NCI-H460 (cell line): ENCODE measurements around the gene KLRK1. TPM values are rescaled to one million over a fixed set of nuclear protein-coding genes. Genes with fewer than 3 reads are reported as not detected.
"Not testable (repeated sequence)": the region's sequence is repeated elsewhere in the genome, so short reads cannot be mapped to it uniquely, and the experiment has no call there.

Experiments
- DNase-seq: peaks from one replicate; pipeline ENCODE4 v3.0.0-alpha.2; 2016; ENCODE audit warnings: low read depth; ENCODE audit errors: extremely low read depth
- total RNA-seq: library from RNA; depleted of rRNA; stranded (reverse); fragments of >200 nt; shearing (Covaris generic); gene quantifications from 2 replicates; pipeline ENCODE4 v1.2.3, GENCODE V29; 2014

KLRK1 gene
- total RNA-seq, 1 experiment from 2014 or later, result not detected

DNA sequence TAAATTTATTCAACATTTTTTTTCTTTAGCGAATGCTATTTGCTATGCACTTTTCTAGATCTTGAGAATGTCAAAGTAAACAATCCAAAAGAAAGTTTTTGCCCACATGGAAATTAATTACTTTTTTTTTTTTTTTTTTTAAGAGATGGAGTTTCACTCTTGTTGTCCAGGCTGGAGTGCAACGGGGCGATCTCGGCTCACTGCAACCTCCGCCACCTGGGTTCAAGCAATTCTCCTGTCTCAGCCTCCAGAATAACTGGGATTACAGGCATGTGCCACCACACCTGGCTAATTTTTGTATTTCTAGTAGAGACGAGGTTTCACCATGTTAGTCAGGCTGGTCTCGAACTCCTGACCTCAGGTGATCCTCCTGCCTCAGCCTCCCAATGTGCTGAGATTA lies 1.1 kb upstream of the KLRK1 start:
- not testable (repeated sequence) for DNase-seq

DNA sequence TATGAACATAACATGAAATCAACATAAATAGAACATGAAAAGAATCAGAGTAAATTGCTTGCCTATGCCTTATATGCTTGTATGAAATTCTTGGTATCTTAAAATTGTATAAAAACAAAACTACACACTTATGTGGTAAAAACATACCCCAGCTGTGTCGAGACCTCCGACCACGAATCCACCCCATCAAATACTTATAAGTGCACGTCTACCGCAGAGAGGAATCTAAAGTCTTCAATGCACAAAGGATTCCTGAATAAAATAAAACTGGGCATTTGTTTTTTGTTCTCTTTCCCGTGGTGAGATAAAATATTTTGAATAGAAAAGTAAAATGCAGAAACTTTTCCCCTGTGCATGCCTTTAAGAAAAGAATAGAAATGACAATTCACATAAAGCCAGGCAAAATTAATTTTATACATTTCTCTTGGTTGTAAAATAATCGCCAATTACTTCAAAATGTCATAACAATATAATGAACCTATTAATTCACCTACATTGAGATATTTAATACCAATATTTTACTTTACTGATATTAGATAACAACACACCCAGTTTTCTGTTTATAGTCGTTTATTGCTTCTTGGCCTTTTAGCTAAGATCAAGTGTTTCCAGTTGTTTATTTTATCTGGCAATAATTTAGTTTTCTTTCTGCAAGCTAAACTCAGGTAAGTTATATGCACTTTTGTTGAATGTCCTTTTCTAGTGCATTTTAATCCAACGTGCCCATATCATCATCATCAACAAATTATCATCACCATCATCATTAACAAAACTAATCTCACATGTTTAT lies 1.0 kb downstream of the KLRK1 start:
- DNase-seq, result no peak

DNA sequence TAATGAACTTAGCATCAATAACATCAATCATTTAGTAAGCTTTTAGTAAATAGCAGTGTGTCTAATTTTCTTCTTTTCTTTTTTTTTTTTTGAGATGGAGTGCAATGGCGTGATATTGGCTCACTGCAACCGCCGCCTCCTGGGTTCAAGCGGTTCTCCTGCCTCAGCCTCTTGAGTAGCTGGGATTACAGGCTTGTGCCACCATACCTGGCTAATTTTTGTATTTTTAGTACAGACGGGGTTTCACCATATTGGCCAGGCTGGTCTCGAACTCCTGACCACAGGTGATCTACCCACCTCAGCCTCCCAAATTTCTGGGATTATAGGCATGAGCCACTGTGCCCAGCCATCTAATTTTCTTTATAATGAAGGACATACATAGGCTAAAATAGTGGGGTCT lies 2.3 kb downstream of the KLRK1 start:
- DNase-seq, result not testable (repeated sequence)

DNA sequence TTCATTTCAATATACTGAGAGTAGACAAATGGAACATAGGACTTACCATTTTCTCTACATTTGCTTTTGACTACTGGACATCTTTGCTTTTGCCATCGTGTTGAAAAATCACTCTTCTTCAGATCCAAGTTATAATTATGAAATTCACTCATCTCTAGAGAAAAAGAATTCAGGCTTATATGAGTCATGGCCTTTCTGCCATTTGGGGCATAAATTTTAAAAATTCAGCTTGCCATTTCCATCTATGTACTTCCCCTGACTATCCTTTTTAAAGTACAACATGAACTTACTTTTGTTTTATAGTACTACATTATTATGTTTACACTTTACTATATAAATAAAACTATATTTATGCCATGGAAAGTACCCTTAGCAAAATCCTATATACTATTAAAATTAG lies 3.0 kb downstream of the KLRK1 start:
- DNase-seq, result no peak

DNA sequence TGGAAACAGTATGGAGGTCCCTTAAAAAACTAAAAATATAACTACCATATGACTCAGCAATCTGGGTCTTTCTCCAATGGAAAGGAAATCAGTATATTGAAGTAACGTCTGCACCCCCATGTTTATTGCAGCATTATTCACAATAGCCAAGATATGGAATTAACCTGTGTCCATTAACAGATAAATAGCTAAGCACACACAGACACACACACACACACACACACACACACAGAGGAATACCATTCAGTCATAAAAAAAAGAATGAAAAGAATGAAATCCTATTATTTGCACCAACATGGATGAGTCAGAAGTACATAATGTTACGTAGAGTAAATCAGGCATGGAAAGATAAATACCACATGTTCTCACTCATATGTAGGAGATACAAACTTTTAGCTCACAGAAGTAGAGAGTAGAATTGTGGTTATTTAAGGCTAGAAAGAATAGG lies 4.7 kb downstream of the KLRK1 start:
- DNase-seq, result no peak

DNA sequence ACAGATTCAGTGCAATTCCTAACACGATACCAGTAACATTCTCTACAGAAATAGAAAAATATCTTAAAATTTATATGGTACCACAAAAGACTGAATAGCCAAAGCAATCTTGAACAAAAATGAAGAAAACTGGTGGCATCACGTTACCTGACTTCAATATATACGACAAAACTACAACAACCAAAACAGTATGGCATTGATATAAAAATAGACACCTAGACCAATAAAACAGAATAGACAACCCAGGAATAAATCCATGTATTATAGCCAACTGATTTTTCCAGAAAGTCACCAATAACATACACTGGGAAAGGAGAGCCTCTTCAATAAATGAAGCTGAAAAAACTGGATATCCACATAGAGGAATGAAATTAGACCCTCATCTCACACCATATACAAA lies 5.7 kb downstream of the KLRK1 start:
- DNase-seq, result no peak

DNA sequence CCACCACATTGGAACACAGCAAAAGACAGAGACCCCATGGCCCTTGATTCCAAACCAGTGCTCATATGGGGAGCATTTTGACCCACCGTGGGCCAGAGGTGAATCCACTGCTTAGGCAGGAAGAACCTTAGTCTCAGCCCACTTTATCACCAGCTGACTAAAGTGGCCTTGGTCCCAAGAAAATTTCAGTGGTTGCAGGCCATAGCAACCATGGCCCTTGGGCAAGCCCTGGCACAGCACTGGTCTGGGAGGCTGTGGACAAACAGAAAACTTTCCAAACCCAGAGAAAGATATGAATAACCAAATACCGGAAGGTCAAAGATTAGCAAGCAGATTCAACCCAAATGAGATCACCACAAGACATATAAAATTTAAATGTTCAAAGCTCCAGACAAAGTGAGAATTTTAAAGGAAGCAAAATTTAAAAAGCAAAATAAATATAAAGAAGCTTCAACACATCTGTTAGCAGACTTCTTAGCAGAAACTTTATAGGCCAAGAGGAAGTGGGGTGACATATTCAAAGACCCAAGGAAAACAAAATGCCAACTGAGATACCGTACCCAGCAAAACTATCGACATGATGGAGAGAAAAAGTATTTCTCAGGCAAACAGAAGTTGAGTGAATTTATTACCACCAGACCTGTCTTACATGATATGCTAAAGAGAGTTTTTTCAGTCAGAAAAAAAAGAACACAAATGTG lies 7.8 kb downstream of the KLRK1 start:
- DNase-seq, result no peak

DNA sequence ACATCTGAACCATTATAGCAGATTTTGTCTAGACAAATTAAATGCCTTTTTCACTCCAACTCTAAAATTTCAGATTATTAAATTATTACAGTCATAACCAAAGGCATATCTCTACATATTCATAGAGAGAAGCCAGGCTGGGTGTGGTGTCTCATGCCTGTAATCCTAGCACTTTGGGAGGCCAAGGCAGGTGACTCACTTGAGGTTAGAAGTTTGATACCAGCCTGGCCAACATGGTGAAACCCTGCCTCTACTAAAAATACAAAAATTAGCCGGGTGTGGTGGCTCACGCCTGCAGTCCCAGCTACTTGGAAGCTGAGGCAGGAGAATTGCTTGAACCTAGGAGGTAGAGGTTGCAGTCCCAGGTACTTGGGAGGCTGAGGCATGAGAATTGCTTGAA lies 11.1 kb downstream of the KLRK1 start:
- not testable (repeated sequence) for DNase-seq

DNA sequence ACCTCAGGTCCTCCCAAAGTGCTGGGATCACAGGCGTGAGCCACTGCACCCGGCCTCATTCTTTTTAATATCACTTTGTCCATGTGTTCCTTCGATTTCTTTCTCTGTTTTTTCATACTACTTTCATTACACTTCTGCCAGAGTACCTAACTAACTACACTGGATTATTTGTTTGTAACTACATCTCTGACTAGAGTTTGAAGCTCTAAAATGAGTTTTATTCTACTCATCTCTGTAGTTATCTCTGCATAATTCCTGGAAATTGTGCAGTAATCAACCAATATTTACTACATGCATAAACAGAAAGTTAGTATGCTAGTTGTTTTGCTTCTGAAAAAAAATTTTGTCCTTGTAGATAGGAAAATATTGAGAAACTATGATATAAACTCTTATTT lies 15.2 kb downstream of the KLRK1 start:
- no peak for DNase-seq

DNA sequence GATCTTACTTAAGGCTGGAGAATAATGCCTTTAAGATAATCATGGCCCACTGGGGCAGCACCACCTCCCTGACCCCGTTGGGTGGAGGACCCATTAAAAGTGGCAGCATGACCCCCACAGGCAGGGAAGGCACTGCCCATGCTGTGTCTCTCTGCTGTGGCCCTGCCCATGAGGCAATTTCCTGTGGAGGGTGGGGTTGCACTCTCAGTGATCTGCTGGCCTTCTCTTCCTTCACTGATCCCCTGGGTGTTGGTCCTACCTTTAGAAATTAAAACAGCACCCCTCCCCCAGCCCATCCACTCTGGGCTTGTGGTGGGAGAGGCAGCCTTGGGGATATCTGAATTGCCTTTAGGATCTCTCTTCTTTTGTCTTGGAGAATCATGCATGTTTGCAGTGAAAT lies 17.3 kb downstream of the KLRK1 start:
- no peak for DNase-seq

DNA sequence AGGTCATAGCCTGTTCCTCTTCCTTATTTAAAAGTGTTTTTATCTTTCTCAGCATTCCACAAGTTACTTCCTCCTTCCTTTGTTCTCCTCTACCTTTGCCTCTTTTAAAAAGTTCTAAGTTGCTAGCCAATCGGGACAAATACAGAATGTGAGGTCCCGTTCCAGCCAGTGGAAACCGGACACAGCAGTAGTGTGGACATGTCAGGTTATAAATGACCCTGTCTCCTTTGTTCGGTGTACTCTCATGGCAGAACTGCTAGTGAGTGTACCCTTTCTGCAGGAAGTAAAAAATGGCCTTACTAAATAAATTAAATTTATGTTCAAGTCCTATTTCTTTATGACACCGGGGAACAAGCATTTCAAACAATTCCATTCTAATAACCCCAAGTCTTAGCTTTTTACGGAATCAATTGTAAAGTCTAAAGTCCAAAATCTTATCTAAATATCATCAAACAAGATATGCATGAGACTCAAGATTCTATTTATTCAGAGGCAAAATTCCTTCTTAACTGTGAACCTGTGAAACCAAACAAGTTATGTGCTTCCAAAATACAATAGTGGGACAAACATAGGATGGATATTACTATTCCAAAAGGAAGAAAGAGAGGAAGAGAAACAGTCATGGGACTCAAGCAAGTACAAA lies 17.8 kb downstream of the KLRK1 start:
- DNase-seq, result not testable (repeated sequence)

DNA sequence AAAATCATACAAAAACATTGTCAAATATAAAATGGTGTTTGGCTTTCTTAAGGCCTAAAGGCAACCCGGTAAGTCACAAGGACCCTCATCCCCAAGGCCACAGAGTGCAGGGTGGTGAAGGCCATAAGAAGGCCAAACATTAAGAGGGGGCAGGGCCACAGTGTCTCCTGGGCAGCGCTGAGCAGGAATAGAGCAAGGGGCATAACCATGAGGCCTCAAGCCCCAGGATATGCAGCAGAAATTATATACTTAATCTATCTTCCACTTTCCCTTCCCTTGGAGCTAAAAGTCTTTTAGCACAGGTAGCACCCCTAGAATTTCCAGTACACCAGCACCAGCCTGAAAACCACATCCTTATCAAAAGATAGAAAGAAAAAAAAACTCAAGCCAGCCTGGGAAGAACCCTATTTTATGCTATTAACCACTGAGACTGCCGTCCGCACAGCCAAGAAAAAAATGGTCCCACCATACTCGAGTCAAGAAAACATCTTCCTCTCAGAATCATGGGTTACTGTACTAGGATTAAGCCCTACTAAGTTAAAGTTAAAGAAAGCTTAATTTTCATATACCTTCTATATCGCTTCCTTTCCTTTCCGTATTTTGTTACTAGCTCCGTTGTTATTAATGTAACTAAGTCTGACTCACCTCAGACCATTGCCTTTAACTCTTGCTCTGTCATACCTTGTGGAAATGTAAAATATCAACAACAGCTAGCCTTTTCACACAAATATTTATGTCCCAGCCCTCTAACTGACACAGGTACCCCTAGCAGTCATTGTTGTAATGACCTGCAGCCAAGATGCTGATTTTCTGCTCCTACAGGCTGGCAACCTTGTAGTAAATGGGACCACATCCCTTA lies 20.1 kb downstream of the KLRK1 start:
- no peak for DNase-seq

DNA sequence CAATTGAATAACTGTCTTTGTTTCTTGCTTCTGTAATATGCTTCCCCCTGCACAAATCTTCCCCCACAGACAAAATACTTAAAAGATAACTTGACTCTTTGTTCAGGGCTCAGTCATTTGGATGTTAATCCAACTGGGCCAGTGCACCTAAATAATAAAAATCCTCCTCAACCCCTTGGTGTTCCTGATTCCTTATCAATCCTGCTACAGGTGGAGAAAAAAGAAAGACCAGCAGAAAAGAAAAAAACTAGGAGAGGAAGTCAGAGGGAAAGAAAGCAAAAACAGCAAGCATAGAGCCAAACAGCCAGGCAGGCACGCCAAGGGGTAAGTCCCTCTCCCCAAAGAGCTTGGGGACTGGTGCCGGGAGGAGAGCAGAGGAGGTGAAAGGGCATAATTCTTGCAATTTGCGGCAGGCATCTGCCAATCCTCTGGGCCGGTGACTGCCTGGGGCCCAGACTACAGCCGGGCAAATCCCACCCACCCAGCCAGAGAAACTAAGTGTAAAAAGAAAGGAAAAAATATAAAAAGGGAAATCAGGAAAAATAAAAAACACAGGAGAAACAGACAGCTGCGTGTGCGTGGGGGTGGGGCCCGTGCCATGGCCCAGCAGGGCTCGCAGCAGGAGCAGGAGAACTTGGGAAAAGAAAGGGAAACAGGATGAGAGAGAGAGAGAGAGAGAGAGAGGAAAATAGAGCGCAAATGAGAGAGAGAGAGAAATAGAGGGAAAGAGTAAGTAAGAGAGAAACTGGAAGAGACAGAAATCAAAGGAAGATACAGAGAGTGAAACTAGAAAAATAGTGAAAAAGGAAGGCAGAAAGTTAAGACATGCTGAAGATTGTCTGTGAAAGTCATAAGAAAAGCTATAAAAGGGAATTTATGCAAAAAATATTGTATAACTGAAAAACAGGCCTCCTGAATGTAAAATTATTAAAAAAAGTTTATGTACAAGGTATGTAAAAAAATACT lies 21.4 kb downstream of the KLRK1 start:
- DNase-seq, result no peak

DNA sequence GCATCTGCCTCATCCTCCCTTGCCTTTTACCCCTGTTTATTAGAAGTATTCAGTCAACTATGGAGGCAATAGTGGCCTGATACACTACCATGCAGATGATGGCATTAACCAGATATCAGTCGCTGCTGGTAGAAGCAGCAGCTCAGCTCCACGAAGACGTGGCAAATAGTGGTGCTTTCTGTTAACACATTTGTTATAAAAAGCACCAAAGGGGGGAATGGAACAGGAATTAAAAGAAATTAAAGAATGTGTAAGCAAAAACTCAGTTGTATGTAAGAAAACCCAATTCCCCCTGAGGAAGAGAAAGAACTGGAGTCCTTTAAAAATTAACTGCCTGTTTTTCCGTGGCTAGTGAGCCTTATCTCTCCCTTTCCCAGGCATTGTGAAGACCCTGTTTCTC lies 22.1 kb downstream of the KLRK1 start:
- not testable (repeated sequence) for DNase-seq

DNA sequence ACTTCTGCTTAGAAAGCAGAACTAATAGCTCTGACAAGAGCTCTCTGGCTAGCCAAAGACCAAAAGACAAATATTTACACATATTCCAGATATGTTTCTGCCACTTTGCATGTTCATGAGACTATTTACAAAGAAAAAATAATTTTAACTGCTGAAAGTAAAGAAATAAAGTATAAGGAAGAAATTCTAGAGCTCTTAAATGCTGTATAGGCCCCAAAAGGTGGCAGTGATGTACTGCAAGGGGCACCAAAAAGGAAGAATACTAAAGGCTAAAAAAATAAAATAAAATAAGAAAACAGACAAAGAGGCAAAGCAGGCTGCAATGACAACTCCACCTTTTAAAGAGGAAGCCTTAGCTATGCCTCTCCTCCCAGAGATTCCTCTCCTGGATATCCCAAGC lies 23.0 kb downstream of the KLRK1 start:
- DNase-seq, result no peak

DNA sequence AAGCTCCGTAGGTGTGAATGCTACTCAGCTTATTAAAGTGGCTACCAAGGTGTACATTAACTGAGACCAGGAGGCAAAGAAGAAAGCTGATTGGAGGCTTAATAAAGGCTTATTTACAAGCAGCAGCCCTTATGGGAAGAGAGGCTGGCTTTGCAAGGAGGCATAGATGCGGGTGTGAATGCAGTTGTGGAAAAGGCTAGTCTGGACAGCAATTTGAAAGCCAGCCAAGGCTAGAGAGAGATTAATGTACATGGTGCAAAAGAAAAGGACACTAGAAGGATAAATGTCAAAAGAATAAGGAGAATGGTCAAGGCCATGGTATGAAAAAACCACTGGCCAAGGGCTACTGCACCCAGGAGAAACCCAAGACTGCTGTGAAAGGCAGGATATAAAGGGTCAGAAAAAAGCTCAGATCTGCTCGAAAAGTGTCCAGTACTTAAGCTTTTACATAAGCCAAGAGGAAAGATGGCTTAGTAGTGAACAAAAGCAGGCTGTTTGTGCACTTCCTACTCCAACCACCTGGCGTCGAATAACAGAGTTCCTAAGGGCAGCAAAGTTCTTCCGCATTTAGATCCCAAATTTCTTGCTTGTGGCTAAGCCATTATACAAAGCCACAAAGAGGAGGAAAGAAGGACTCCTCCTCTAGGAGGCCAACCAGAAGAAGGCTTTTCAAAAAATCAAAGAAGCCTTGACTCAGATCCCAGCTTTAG lies 24.0 kb downstream of the KLRK1 start:
- no peak for DNase-seq

DNA sequence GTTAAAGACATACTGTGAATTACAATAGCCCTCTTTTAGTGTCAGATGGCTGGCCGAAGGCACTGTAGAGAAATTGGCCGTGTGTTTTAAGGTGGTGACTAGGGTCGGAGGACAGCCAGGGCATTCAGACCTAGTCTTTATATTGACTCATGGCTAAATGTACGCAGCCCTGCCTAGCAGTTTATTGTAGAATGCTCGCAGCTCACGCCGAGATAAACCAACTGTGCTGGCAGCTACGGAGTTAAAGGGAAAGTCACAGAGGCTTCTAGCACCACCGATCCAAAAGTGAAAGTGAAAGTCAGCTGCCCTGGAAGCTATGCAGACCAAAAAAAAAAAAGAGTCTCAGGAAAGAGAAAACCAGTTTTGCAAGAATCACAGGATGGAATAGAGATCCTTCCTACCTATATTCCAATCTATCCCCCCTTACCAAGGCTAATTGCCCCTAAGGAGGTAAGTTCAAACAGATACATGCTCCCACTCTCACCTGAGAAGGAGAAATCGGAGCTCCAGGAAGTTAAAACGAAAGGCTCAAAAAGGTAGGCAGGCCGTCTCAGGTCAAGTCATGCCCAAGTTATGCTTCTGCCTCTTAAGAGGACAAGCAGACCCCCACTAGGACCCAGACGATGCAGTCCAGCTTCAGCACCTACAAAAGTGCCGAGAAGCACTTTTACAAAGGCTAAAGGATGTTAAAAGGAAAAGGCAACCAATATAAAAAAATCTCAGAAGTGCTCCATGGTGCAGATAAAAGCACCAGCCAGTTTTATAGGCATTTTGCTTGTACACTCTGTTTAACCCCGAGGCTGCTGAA lies 24.8 kb downstream of the KLRK1 start:
- no peak for DNase-seq
